GM12878 (cell line): Measurements from ENCODE around the gene BCAP31. TPM values are rescaled to one million over a fixed set of nuclear protein-coding genes. Genes with fewer than 3 reads are reported as not detected.

Source experiments
- BACH1 ChIP-seq: fragments of 450-650 bp; IDR thresholded peaks from 2 replicates; pipeline ENCODE4 v1.6.1; 2017; ENCODE audit warnings: mild to moderate bottlenecking, borderline replicate concordance
- BHLHE40 ChIP-seq, 2 experiments: fragments of 450-650 bp in 1 of 2; IDR thresholded peaks; 2 replicates each; pipeline ENCODE4 v1.6.1; 2011 to 2017; ENCODE audit warnings: low read depth in 2 of 2, borderline replicate concordance in 1 of 2, improper control_type of control experiment in 1 of 2, low read length in 1 of 2, mild to moderate bottlenecking in 1 of 2
- CBX5 ChIP-seq: sonication (generic); IDR thresholded peaks from 2 replicates; pipeline ENCODE4 v1.6.1; 2016; ENCODE audit warnings: low read depth, moderate library complexity, mild to moderate bottlenecking, inconsistent platforms
- CHD4 ChIP-seq: fragments of 200-600 bp; sonication (generic); IDR thresholded peaks from 2 replicates; pipeline ENCODE4 v1.6.1; 2016; ENCODE audit warnings: mild to moderate bottlenecking
- DPF2 ChIP-seq: fragments of 450-650 bp; IDR thresholded peaks from 2 replicates; pipeline ENCODE4 v1.6.1; 2017; ENCODE audit warnings: mild to moderate bottlenecking
- ESRRA ChIP-seq: IDR thresholded peaks from 2 replicates; pipeline ENCODE4 v1.6.1; 2012; ENCODE audit warnings: mild to moderate bottlenecking, low read length, improper control_type of control experiment
- IKZF1 ChIP-seq: fragments of 450-650 bp; conservative IDR thresholded peaks from 2 replicates; pipeline ENCODE4 v1.6.1; 2017; ENCODE audit warnings: antibody characterized with exemption, mild to moderate bottlenecking
- IKZF2 ChIP-seq, 2 experiments: fragments of 450-650 bp; IDR thresholded peaks; 2 replicates each; pipeline ENCODE4 v1.6.1; 2017; ENCODE audit warnings: mild to moderate bottlenecking in 2 of 2, moderate library complexity in 2 of 2
- IRF4 ChIP-seq: IDR thresholded peaks from 2 replicates; pipeline ENCODE4 v1.6.1; 2011; ENCODE audit warnings: low read depth, low read length
- JUNB ChIP-seq: IDR thresholded peaks from 2 replicates; pipeline ENCODE4 v1.6.1; 2016; ENCODE audit warnings: antibody characterized with exemption, mild to moderate bottlenecking
- MYC ChIP-seq: IDR thresholded peaks from 2 replicates; pipeline ENCODE4 v1.6.1; 2011; ENCODE audit warnings: mild to moderate bottlenecking, low read length, moderate library complexity, inconsistent platforms; ENCODE audit not compliant: insufficient read depth, insufficient replicate concordance, insufficient read length, severe bottlenecking
- NBN ChIP-seq: fragments of 450-650 bp; IDR thresholded peaks from 2 replicates; pipeline ENCODE4 v1.6.1; 2016
- NR2F1 ChIP-seq: fragments of 450-650 bp; conservative IDR thresholded peaks from 2 replicates; pipeline ENCODE4 v1.6.1; 2017; ENCODE audit warnings: mild to moderate bottlenecking
- NRF1 ChIP-seq: conservative IDR thresholded peaks from 2 replicates; pipeline ENCODE4 v1.6.1; 2011; ENCODE audit warnings: mild to moderate bottlenecking, low read depth, low read length, improper control_type of control experiment
- POLR2AphosphoS5 ChIP-seq: IDR thresholded peaks from 2 replicates; pipeline ENCODE4 v1.6.1; 2011; ENCODE audit warnings: mild to moderate bottlenecking, low read length, inconsistent platforms
- POU2F2 ChIP-seq: IDR thresholded peaks from 3 replicates; pipeline ENCODE4 v1.6.1; 2011; ENCODE audit warnings: low read depth, mild to moderate bottlenecking, low read length, borderline replicate concordance
- SMARCA5 ChIP-seq: fragments of 450-650 bp; IDR thresholded peaks from 2 replicates; pipeline ENCODE4 v1.6.1; 2017; ENCODE audit warnings: mild to moderate bottlenecking
- SPI1 ChIP-seq: IDR thresholded peaks from 2 replicates; pipeline ENCODE4 v1.6.1; 2011; ENCODE audit warnings: low read depth, mild to moderate bottlenecking, low read length, moderate library complexity, borderline replicate concordance; ENCODE audit not compliant: insufficient read depth
- TAF1 ChIP-seq: IDR thresholded peaks from 2 replicates; pipeline ENCODE4 v1.6.1; 2011; ENCODE audit warnings: mild to moderate bottlenecking, low read depth, low read length, borderline replicate concordance
- TCF12 ChIP-seq: IDR thresholded peaks from 2 replicates; pipeline ENCODE4 v1.6.1; 2011; ENCODE audit warnings: low read depth, mild to moderate bottlenecking, low read length
- TCF7 ChIP-seq: IDR thresholded peaks from 2 replicates; pipeline ENCODE4 v1.6.1; 2014; ENCODE audit warnings: antibody characterized with exemption, borderline replicate concordance
- YY1 ChIP-seq: IDR thresholded peaks from 2 replicates; pipeline ENCODE4 v1.6.1; 2011; ENCODE audit warnings: low read depth, mild to moderate bottlenecking, low read length
- polyA plus RNA-seq, 11 experiments: library from polyadenylated mRNA; depleted of rRNA in 4 of 11; unstranded in 6 of 11; stranded (reverse) in 5 of 11; fragments of >200 nt; fragmentation: Nextera tagmentation in 4 of 11; fragmentation: Illumina TruSeq in 1 of 11; extraction: Ambion mirVana in 4 of 11; extraction: Trizol in 1 of 11; gene quantifications; 1 replicate in 1 of 11; 2 replicates in 10 of 11; pipeline versions ENCODE4 v1.2.1 to v1.2.3, GENCODE V29; 2011 to 2016; ENCODE audit warnings: inconsistent platforms in 2 of 11, missing spikeins in 2 of 11, low read depth in 1 of 11
- total RNA-seq, 4 experiments: library from RNA; depleted of rRNA in 3 of 4; stranded (reverse); fragments of >200 nt in 3 of 4; fragmentation: Illumina TruSeq in 1 of 4; extraction: Trizol in 1 of 4; gene quantifications; 2 replicates each; pipeline versions ENCODE4 v1.2.1 to v1.2.3, GENCODE V29; 2013 to 2021
- TF ChIP-seq, protein P1 (sequence below): fragments of 150-350 bp; IDR thresholded peaks from 2 replicates; pipeline ENCODE4 v1.6.1; 2016; ENCODE audit warnings: low read depth, low read length
- TF ChIP-seq, protein P2 (sequence below): fragments of 450-650 bp; IDR thresholded peaks from 2 replicates; pipeline ENCODE4 v1.6.1; 2017; ENCODE audit warnings: mild to moderate bottlenecking, moderate library complexity

The BCAP31 gene
- total and polyA plus RNA-seq, 10 of the 15 experiments (the other 5 are each of a cell fraction or from before 2014, with no cell fraction given): 63.1 to 246 (median 95.6) TPM

DNA sequence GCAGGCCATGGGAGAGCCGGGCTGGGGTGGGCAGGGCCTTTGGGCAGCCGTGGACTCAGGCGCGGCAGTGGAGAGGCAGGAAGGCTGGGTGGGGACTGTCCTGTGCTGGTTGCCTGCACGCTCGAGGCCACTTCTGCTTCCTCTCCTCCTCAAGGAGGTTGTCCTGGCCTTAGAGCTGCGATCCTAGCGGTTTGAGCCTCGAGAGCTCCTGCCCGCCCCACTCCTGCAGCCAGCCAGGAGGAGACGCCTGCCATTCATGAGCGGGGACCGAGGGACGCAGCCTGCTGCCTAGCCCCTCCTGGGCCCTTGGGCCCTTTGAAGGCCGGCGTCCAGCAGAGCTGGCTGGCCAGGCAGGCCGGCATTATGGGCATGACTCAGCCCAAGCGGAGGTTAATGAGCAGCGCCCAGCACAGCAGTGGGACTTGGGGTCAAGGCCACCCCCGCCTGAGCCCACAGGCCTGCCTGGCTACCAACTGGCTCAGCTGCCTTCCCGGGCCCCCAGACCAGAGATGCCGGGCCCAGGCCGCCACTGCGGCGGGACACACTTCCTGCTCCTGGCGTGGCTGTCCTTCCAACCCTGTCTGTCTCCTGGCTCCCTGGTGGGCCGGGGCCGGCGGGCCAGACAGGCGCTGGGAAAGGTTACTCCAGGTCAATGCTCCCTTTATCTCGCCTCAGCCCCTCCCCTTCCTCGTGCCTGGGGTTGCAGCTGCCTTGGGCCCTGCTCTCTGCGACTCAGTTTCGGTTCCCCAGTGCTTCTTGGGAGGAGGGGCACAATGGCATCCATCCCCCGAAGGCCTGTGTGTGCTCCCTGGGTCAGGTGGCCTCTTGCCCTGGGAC, 2.3 kb upstream of the BCAP31 start (continued):
- TF ChIP-seq, protein P1, sequence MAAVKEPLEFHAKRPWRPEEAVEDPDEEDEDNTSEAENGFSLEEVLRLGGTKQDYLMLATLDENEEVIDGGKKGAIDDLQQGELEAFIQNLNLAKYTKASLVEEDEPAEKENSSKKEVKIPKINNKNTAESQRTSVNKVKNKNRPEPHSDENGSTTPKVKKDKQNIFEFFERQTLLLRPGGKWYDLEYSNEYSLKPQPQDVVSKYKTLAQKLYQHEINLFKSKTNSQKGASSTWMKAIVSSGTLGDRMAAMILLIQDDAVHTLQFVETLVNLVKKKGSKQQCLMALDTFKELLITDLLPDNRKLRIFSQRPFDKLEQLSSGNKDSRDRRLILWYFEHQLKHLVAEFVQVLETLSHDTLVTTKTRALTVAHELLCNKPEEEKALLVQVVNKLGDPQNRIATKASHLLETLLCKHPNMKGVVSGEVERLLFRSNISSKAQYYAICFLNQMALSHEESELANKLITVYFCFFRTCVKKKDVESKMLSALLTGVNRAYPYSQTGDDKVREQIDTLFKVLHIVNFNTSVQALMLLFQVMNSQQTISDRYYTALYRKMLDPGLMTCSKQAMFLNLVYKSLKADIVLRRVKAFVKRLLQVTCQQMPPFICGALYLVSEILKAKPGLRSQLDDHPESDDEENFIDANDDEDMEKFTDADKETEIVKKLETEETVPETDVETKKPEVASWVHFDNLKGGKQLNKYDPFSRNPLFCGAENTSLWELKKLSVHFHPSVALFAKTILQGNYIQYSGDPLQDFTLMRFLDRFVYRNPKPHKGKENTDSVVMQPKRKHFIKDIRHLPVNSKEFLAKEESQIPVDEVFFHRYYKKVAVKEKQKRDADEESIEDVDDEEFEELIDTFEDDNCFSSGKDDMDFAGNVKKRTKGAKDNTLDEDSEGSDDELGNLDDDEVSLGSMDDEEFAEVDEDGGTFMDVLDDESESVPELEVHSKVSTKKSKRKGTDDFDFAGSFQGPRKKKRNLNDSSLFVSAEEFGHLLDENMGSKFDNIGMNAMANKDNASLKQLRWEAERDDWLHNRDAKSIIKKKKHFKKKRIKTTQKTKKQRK: no peak
- TF ChIP-seq CBX5: no peak
- TF ChIP-seq DPF2: peak; percentile 67
- no peak for TF ChIP-seq CHD4
- no peak for TF ChIP-seq POLR2AphosphoS5
- TF ChIP-seq IKZF1: peak; percentile 70
- peak in 1 of 2 experiments; percentile 18; a peak in 1 of 4 replicates for TF ChIP-seq IKZF2 (IDR thresholded peaks at IDR 0.05)
- TF ChIP-seq SPI1: peak; percentile 94
- TF ChIP-seq BHLHE40 (IDR thresholded peaks at IDR 0.05; ENCODE audit: borderline replicate concordance in 1 of 2, low read depth in 2 of 2, low read length in 1 of 2): peak; percentile 95
- 0 out of 3 replicates have a peak, but pooled peaks have one; percentile 8 for TF ChIP-seq POU2F2
- no peak for TF ChIP-seq BACH1
- no peak for TF ChIP-seq NRF1
- TF ChIP-seq NR2F1: peak; percentile 84
- TF ChIP-seq TCF12: peak; percentile 95
- TF ChIP-seq SMARCA5: no peak
- TF ChIP-seq YY1: peak; percentile 70
- TF ChIP-seq TCF7: no peak
- no peak for TF ChIP-seq MYC
- TF ChIP-seq JUNB: no peak
- no peak for TF ChIP-seq NBN
- TF ChIP-seq, protein P2, sequence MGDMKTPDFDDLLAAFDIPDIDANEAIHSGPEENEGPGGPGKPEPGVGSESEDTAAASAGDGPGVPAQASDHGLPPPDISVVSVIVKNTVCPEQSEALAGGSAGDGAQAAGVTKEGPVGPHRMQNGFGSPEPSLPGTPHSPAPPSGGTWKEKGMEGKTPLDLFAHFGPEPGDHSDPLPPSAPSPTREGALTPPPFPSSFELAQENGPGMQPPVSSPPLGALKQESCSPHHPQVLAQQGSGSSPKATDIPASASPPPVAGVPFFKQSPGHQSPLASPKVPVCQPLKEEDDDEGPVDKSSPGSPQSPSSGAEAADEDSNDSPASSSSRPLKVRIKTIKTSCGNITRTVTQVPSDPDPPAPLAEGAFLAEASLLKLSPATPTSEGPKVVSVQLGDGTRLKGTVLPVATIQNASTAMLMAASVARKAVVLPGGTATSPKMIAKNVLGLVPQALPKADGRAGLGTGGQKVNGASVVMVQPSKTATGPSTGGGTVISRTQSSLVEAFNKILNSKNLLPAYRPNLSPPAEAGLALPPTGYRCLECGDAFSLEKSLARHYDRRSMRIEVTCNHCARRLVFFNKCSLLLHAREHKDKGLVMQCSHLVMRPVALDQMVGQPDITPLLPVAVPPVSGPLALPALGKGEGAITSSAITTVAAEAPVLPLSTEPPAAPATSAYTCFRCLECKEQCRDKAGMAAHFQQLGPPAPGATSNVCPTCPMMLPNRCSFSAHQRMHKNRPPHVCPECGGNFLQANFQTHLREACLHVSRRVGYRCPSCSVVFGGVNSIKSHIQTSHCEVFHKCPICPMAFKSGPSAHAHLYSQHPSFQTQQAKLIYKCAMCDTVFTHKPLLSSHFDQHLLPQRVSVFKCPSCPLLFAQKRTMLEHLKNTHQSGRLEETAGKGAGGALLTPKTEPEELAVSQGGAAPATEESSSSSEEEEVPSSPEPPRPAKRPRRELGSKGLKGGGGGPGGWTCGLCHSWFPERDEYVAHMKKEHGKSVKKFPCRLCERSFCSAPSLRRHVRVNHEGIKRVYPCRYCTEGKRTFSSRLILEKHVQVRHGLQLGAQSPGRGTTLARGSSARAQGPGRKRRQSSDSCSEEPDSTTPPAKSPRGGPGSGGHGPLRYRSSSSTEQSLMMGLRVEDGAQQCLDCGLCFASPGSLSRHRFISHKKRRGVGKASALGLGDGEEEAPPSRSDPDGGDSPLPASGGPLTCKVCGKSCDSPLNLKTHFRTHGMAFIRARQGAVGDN: peak; percentile 51; the same call in 1 of the 2 replicates
- TF ChIP-seq IRF4: peak; percentile 87
- no peak for TF ChIP-seq ESRRA
- TF ChIP-seq TAF1: no peak
